ENCODE results near the gene NR1H2. TPM values are rescaled to one million over a fixed set of nuclear protein-coding genes. Genes with fewer than 3 reads are reported as not detected.

The NR1H2 gene
- total RNA-seq, 2 donors from 2014 or later: 57.9 to 60.0 TPM

GRCh38 chr19:50362030-50362412, 14.2 kb upstream of the NR1H2 start:
- no peaks in the 10 kb centered on the region for H3K4me1 ChIP-seq
- no peaks in the 10 kb centered on the region for H3K27me3 ChIP-seq
- intact Hi-C loops (cut with DNase I): no loop called here
- H3K9me3 ChIP-seq: no peaks in the 10 kb centered on the region
- TF ChIP-seq CTCF (IDR thresholded peaks at IDR 0.05): no peak
- H3K4me3 ChIP-seq: no peak overlapping the region
- no peak overlapping the region for H3K9ac ChIP-seq (ENCODE audit: low read depth in 2 of 2, low read length in 2 of 2)
- no peak for DNase-seq
- H3K27ac ChIP-seq: no peak overlapping the region
- no peaks in the 10 kb centered on the region for H3K36me3 ChIP-seq

- no peaks in the 10 kb centered on the region for H3K27me3 ChIP-seq
- intact Hi-C loops (cut with DNase I): no loop called here
- H3K9ac ChIP-seq (ENCODE audit: low read depth in 2 of 2, low read length in 2 of 2): no peak overlapping the region
- H3K27ac ChIP-seq: no peak overlapping the region
- no peaks in the 10 kb centered on the region for H3K36me3 ChIP-seq
- no peaks in the 10 kb centered on the region for H3K9me3 ChIP-seq
- H3K4me1 ChIP-seq: no peaks in the 10 kb centered on the region
- TF ChIP-seq CTCF (IDR thresholded peaks at IDR 0.05): no peak
- H3K4me3 ChIP-seq: no peak overlapping the region
- no peak for DNase-seq
Measured at GRCh38 chr19:50362656-50363424, 13.4 kb upstream of the NR1H2 start.

- H3K4me1 ChIP-seq: no peaks in the 10 kb centered on the region
- TF ChIP-seq CTCF (IDR thresholded peaks at IDR 0.05): no peak
- H3K36me3 ChIP-seq: no peaks in the 10 kb centered on the region
- no peaks in the 10 kb centered on the region for H3K9me3 ChIP-seq
- DNase-seq: no peak
- intact Hi-C loops (cut with DNase I): loop anchor here (5.0 kb wide), 2 partner anchors 47 to 417 kb away; no protein-coding TSS in a partner anchor
- no peak within 1 kb of the TSS for H3K27ac ChIP-seq
- no peak within 1 kb of the TSS for H3K4me3 ChIP-seq
- no peaks in the 10 kb centered on the region for H3K27me3 ChIP-seq
- no peak within 1 kb of the TSS for H3K9ac ChIP-seq (ENCODE audit: low read depth in 2 of 2, low read length in 2 of 2)
Measured at GRCh38 chr19:50365434-50366306, 10.6 kb upstream of the NR1H2 start, which contains the start of gene NAPSA. NAPSA (minus strand) TSS chr19:50365639; CDS start chr19:50365621, 18 bp downstream.

GRCh38 chr19:50368649-50369570, 7.3 kb upstream of the NR1H2 start:
- TF ChIP-seq CTCF (IDR thresholded peaks at IDR 0.05): peak; percentile 89
- H3K27me3 ChIP-seq: no peaks in the 10 kb centered on the region
- H3K9me3 ChIP-seq: no peaks in the 10 kb centered on the region
- intact Hi-C loops (cut with DNase I): loop anchor here (2.0 to 5.0 kb wide), 3 partner anchors 43 to 413 kb away; no protein-coding TSS in a partner anchor
- peak overlapping the region; percentile 81 for H3K27ac ChIP-seq
- DNase-seq: peak; percentile 94
- no peaks in the 10 kb centered on the region for H3K36me3 ChIP-seq
- peak overlapping the region; percentile 66 to 69 for H3K9ac ChIP-seq (ENCODE audit: low read depth in 2 of 2, low read length in 2 of 2)
- H3K4me3 ChIP-seq: peak overlapping the region; percentile 69
- H3K4me1 ChIP-seq: no peaks in the 10 kb centered on the region

Measured in colonic mucosa (tissue), 4 donors.